Keratinocyte (primary cell): ENCODE results near the gene CCDC18. TPM values are rescaled to one million over a fixed set of nuclear protein-coding genes. Genes with fewer than 3 reads are reported as not detected.

Experiments
- DNase-seq: peaks from one replicate; pipeline ENCODE4 v3.0.0-alpha.2; 2011; ENCODE audit warnings: low read depth, missing footprints, low spot score
- FAIRE-seq: peaks from 2 replicates; lab custom pipeline; 2011; peaks lifted over from hg19 to GRCh38; lab: Jason Lieb, UNC
- H2AFZ ChIP-seq: 2 replicates; pipeline ENCODE4 v1.6.0; 2012; ENCODE audit warnings: low read length, control low read depth, inconsistent platforms; ENCODE audit not compliant: control insufficient read depth
- H3K27ac ChIP-seq: 2 replicates; pipeline ENCODE4 v1.5.1; 2011; ENCODE audit warnings: low read length; ENCODE audit not compliant: control insufficient read depth, insufficient read depth
- H3K27me3 ChIP-seq: 3 replicates; pipeline ENCODE4 v1.6.0; 2011; ENCODE audit warnings: low read length; ENCODE audit not compliant: control insufficient read depth, insufficient read depth; ENCODE audit errors: extremely low read depth
- H3K36me3 ChIP-seq, 2 experiments: 2 replicates in 1 of 2; 3 replicates in 1 of 2; pipeline ENCODE4 v1.5.1; 2011; ENCODE audit warnings: low read length in 2 of 2, mild to moderate bottlenecking in 1 of 2; ENCODE audit not compliant: control insufficient read depth in 2 of 2, insufficient read depth in 2 of 2; ENCODE audit errors: extremely low read depth in 1 of 2
- H3K4me1 ChIP-seq: 3 replicates; pipeline ENCODE4 v1.5.1; 2011; ENCODE audit warnings: low read length; ENCODE audit not compliant: control insufficient read depth, insufficient read depth; ENCODE audit errors: extremely low read depth
- H3K4me2 ChIP-seq: 3 replicates; pipeline ENCODE4 v1.6.0; 2011; ENCODE audit warnings: low read depth, low read length; ENCODE audit not compliant: control insufficient read depth, insufficient read depth; ENCODE audit errors: extremely low read depth
- H3K4me3 ChIP-seq, 3 experiments: fragments of 200-600 bp in 1 of 3; sonication (generic) in 1 of 3; 2 replicates in 2 of 3; 3 replicates in 1 of 3; pipeline ENCODE4 v1.5.1; 2011 to 2016; ENCODE audit warnings: low read length in 3 of 3, mild to moderate bottlenecking in 3 of 3, control low read depth in 2 of 3, inconsistent platforms in 1 of 3, low read depth in 1 of 3, mixed read lengths in 1 of 3, mixed run types in 1 of 3, moderate library complexity in 1 of 3; ENCODE audit not compliant: control insufficient read depth in 2 of 3, insufficient read depth in 2 of 3; ENCODE audit errors: extremely low read depth in 1 of 3
- H3K79me2 ChIP-seq: 2 replicates; pipeline ENCODE4 v1.6.0; 2012; ENCODE audit warnings: low read length; ENCODE audit not compliant: control insufficient read depth, insufficient read depth
- H3K9ac ChIP-seq: 3 replicates; pipeline ENCODE4 v1.6.0; 2011; ENCODE audit warnings: low read length; ENCODE audit not compliant: control insufficient read depth, insufficient read depth; ENCODE audit errors: extremely low read depth
- H3K9me1 ChIP-seq: 3 replicates; pipeline ENCODE4 v1.6.0; 2011; ENCODE audit warnings: low read length; ENCODE audit not compliant: control insufficient read depth, insufficient read depth; ENCODE audit errors: extremely low read depth
- H3K9me3 ChIP-seq: 2 replicates; pipeline ENCODE4 v1.5.1; 2012; ENCODE audit warnings: low read depth, low read length; ENCODE audit not compliant: control insufficient read depth
- H4K20me1 ChIP-seq: 3 replicates; pipeline ENCODE4 v1.6.0; 2011; ENCODE audit warnings: low read length; ENCODE audit not compliant: control insufficient read depth, insufficient read depth; ENCODE audit errors: extremely low read depth
- CTCF ChIP-seq, 3 experiments: IDR thresholded peaks in 1 of 3; conservative IDR thresholded peaks in 1 of 3; optimal IDR thresholded peaks in 1 of 3; 2 replicates in 2 of 3; 3 replicates in 1 of 3; pipeline versions ENCODE3 to v1.5.1; 2011; ENCODE audit warnings: low read length in 3 of 3, mild to moderate bottlenecking in 3 of 3, moderate library complexity in 2 of 3, control low read depth in 1 of 3, inconsistent platforms in 1 of 3; ENCODE audit not compliant: insufficient read depth in 2 of 3; ENCODE audit errors: extremely low read depth in 1 of 3
- EZH2 ChIP-seq: IDR thresholded peaks from one replicate; pipeline ENCODE4 v1.6.1; 2012; ENCODE audit warnings: inconsistent platforms, mild to moderate bottlenecking, low read length, moderate library complexity
- dilution Hi-C: fragments of 300-500 bp; cut with MboI; formaldehyde crosslinking; loops from one replicate; pipeline ENCODE4 v1.7.0; 2020; ENCODE audit warnings: low sequenced_read_pairs; ENCODE audit not compliant: extremely low pct_ligation_motif_present
- polyA minus RNA-seq, 3 experiments: library from RNA; depleted of rRNA, polyadenylated mRNA; stranded (reverse); fragments of >200 nt; gene quantifications; 1 replicate in 1 of 3; 2 replicates in 1 of 3; 3 replicates in 1 of 3; pipeline ENCODE4 v1.2.3, GENCODE V29; 2011
- polyA plus RNA-seq, 5 experiments: library from polyadenylated mRNA; depleted of rRNA in 3 of 5; stranded (reverse) in 3 of 5; stranded (forward) in 1 of 5; unstranded in 1 of 5; fragments of >200 nt; gene quantifications; 1 replicate in 1 of 5; 2 replicates in 3 of 5; 3 replicates in 1 of 5; pipeline versions ENCODE4 v1.2.1 to v1.2.3, GENCODE V29; 2011 to 2012; ENCODE audit warnings: missing spikeins in 2 of 5, low read depth in 1 of 5, low replicate concordance in 1 of 5

The CCDC18 gene, protein sequence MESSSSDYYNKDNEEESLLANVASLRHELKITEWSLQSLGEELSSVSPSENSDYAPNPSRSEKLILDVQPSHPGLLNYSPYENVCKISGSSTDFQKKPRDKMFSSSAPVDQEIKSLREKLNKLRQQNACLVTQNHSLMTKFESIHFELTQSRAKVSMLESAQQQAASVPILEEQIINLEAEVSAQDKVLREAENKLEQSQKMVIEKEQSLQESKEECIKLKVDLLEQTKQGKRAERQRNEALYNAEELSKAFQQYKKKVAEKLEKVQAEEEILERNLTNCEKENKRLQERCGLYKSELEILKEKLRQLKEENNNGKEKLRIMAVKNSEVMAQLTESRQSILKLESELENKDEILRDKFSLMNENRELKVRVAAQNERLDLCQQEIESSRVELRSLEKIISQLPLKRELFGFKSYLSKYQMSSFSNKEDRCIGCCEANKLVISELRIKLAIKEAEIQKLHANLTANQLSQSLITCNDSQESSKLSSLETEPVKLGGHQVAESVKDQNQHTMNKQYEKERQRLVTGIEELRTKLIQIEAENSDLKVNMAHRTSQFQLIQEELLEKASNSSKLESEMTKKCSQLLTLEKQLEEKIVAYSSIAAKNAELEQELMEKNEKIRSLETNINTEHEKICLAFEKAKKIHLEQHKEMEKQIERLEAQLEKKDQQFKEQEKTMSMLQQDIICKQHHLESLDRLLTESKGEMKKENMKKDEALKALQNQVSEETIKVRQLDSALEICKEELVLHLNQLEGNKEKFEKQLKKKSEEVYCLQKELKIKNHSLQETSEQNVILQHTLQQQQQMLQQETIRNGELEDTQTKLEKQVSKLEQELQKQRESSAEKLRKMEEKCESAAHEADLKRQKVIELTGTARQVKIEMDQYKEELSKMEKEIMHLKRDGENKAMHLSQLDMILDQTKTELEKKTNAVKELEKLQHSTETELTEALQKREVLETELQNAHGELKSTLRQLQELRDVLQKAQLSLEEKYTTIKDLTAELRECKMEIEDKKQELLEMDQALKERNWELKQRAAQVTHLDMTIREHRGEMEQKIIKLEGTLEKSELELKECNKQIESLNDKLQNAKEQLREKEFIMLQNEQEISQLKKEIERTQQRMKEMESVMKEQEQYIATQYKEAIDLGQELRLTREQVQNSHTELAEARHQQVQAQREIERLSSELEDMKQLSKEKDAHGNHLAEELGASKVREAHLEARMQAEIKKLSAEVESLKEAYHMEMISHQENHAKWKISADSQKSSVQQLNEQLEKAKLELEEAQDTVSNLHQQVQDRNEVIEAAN (N-terminal part only)
- polyA plus RNA-seq (2.8 to 6.0 TPM (median 3.5 TPM) in 3 replicates), polyA minus RNA-seq (2.2 to 12.1 TPM in 2 of 3 replicates, not detected in the other)
- 4.3 TPM for polyA plus RNA-seq (2011; ENCODE audit: low read depth)
- 1.8 and 2.9 TPM in 2 replicates for polyA plus RNA-seq (2011; cell fraction: cytosol; rRNA removed)
- polyA plus RNA-seq (2011; cell fraction: nucleus; rRNA removed) = 4.6 and 6.6 TPM in 2 replicates
- 1.5 and 8.3 TPM in 2 replicates for polyA plus RNA-seq (2012; ENCODE audit: low replicate concordance)
- polyA minus RNA-seq (2011; cell fraction: cytosol; rRNA and poly(A)+ RNA removed) = 2.1 TPM
- polyA minus RNA-seq (2011; cell fraction: nucleus; rRNA and poly(A)+ RNA removed) = 1.7 and 6.9 TPM in 2 replicates

GRCh38 chr1:93180723-93181613, at the start of gene CCDC18:
TSS of gene CCDC18 (plus strand) at chr1:93180724. CDS start at chr1:93183362, 2,638 bp downstream.
- DNase-seq (no peak), FAIRE-seq (no peak)
- H3K79me2 ChIP-seq = peaks cover 50% of the 10 kb centered on the region
- no peaks in the 10 kb centered on the region for H3K9me1 ChIP-seq
- H3K4me1 ChIP-seq = peaks cover 9% of the 10 kb centered on the region
- H3K9ac ChIP-seq = peak within 1 kb of the TSS; percentile 99
- H3K4me2 ChIP-seq = peak within 1 kb of the TSS; percentile 94
- H4K20me1 ChIP-seq = peaks cover 1% of the 10 kb centered on the region
- peak within 1 kb of the TSS; percentile 97 for H2AFZ ChIP-seq
- dilution Hi-C loops = no loop called here
- no peak for TF ChIP-seq CTCF (optimal IDR thresholded peaks at IDR 0.05 in 1 of 3, IDR thresholded peaks at IDR 0.05 in 1 of 3, conservative IDR thresholded peaks at IDR 0.05 in 1 of 3; ENCODE audit: extremely low read depth in 1 of 3, insufficient read depth in 2 of 3, low read length in 3 of 3)
- TF ChIP-seq EZH2 = no peak
- no peaks in the 10 kb centered on the region for H3K27me3 ChIP-seq
- no peaks in the 10 kb centered on the region for H3K9me3 ChIP-seq
- peak within 1 kb of the TSS; percentile 87 to 94 (median 88) for H3K4me3 ChIP-seq
- peaks cover 0 to 2% of the 10 kb centered on the region in 2 experiments for H3K36me3 ChIP-seq
- H3K27ac ChIP-seq = peak within 1 kb of the TSS; percentile 98
